K562 (cell line): ENCODE results near the gene RYR1. TPM values are rescaled to one million over a fixed set of nuclear protein-coding genes. Genes with fewer than 3 reads are reported as not detected.

Source experiments
- ATF1 ChIP-seq, 2 experiments: fragments of 450-650 bp in 1 of 2; IDR thresholded peaks; 2 replicates each; pipeline ENCODE4 v1.6.1; 2016; ENCODE audit warnings: missing compliant biosample characterization in 1 of 2, missing genetic modification characterization in 1 of 2
- C11orf30 ChIP-seq: fragments of 450-650 bp; IDR thresholded peaks from 2 replicates; pipeline ENCODE4 v1.6.1; 2016; ENCODE audit warnings: low read depth, mild to moderate bottlenecking
- CHD2 ChIP-seq: IDR thresholded peaks from 2 replicates; pipeline ENCODE4 v1.6.1; 2011; ENCODE audit warnings: low read depth, low read length
- CREB1 ChIP-seq, 2 experiments: sonication (generic) in 1 of 2; formaldehyde crosslinking in 1 of 2; IDR thresholded peaks; 2 replicates each; pipeline versions ENCODE4 v1.6.1 to v1.8.0; 2012 to 2022; ENCODE audit warnings: inconsistent platforms in 1 of 2, mild to moderate bottlenecking in 1 of 2, missing genetic modification reagents in 1 of 2, moderate library complexity in 1 of 2
- CREM ChIP-seq: IDR thresholded peaks from 2 replicates; pipeline ENCODE4 v1.6.1; 2014; ENCODE audit warnings: antibody characterized with exemption, low read depth
- E2F6 ChIP-seq, 2 experiments: IDR thresholded peaks; 2 replicates each; pipeline ENCODE4 v1.6.1; 2011; ENCODE audit warnings: borderline replicate concordance in 1 of 2, control low read depth in 1 of 2, low read depth in 1 of 2, low read length in 1 of 2, mild to moderate bottlenecking in 1 of 2, mixed read lengths in 1 of 2, moderate library complexity in 1 of 2; ENCODE audit not compliant: insufficient read depth in 1 of 2, insufficient read length in 1 of 2, poor library complexity in 1 of 2, severe bottlenecking in 1 of 2; ENCODE audit errors: extremely low read depth in 1 of 2
- ETS2 ChIP-seq: IDR thresholded peaks from 2 replicates; pipeline ENCODE4 v1.6.1; 2016; ENCODE audit warnings: borderline replicate concordance, missing genetic modification characterization, mild to moderate bottlenecking, moderate library complexity, missing compliant biosample characterization; ENCODE audit not compliant: poor library complexity, severe bottlenecking
- FOS ChIP-seq: IDR thresholded peaks from 3 replicates; pipeline ENCODE4 v1.6.1; 2011; ENCODE audit not compliant: insufficient read length; ENCODE audit errors: extremely low read depth
- GATA2 ChIP-seq: sonication (generic); formaldehyde crosslinking; IDR thresholded peaks from 2 replicates; pipeline ENCODE4 v1.4.0; 2020; ENCODE audit warnings: mild to moderate bottlenecking, missing genetic modification reagents
- HLTF ChIP-seq: fragments of 450-650 bp; IDR thresholded peaks from 2 replicates; pipeline ENCODE4 v1.6.1; 2016
- IRF1 ChIP-seq: sonication (generic); formaldehyde crosslinking; IDR thresholded peaks from 2 replicates; pipeline ENCODE4 v1.8.0; 2022; ENCODE audit warnings: missing genetic modification reagents, mild to moderate bottlenecking, borderline replicate concordance
- JUNB ChIP-seq: fragments of 450-650 bp; formaldehyde crosslinking; conservative IDR thresholded peaks from 2 replicates; pipeline ENCODE4 v1.4.0; 2020; ENCODE audit warnings: mild to moderate bottlenecking
- MAFG ChIP-seq: fragments of 450-650 bp; conservative IDR thresholded peaks from 2 replicates; pipeline ENCODE4 v1.6.1; 2016; ENCODE audit warnings: missing genetic modification characterization, missing compliant biosample characterization
- MNT ChIP-seq, 2 experiments: fragments of 450-650 bp; conservative IDR thresholded peaks; 2 replicates each; pipeline ENCODE4 v1.6.1; 2017; ENCODE audit warnings: mild to moderate bottlenecking in 2 of 2, moderate library complexity in 2 of 2
- NFIC ChIP-seq: fragments of 450-650 bp; IDR thresholded peaks from 2 replicates; pipeline ENCODE4 v1.6.1; 2017; ENCODE audit warnings: mild to moderate bottlenecking, inconsistent platforms
- NR3C1 ChIP-seq: sonication (generic); formaldehyde crosslinking; IDR thresholded peaks from 2 replicates; pipeline ENCODE4 v1.8.1; 2022; ENCODE audit warnings: missing genetic modification reagents
- PHF20 ChIP-seq: fragments of 450-650 bp; IDR thresholded peaks from 2 replicates; pipeline ENCODE4 v1.6.1; 2018; ENCODE audit not compliant: partially characterized antibody
- RBM14 ChIP-seq: fragments of 200-400 bp; formaldehyde crosslinking; IDR thresholded peaks from 2 replicates; pipeline ENCODE4 v1.6.1; 2018; ENCODE audit warnings: low read depth, mild to moderate bottlenecking, low read length, moderate library complexity, borderline replicate concordance; ENCODE audit not compliant: insufficient read depth
- TEAD1 ChIP-seq, 2 experiments: fragments of 450-650 bp in 1 of 2; sonication (generic) in 1 of 2; formaldehyde crosslinking; IDR thresholded peaks; 2 replicates each; pipeline versions ENCODE4 v1.4.0 to v1.8.0; 2020 to 2022; ENCODE audit warnings: mild to moderate bottlenecking in 2 of 2, missing genetic modification reagents in 1 of 2
- TFAP4 ChIP-seq: sonication (generic); formaldehyde crosslinking; IDR thresholded peaks from 2 replicates; pipeline ENCODE4 v1.8.0; 2022; ENCODE audit warnings: missing genetic modification reagents, mild to moderate bottlenecking, moderate library complexity, borderline replicate concordance
- ZNF12 ChIP-seq: sonication (generic); formaldehyde crosslinking; IDR thresholded peaks from 2 replicates; pipeline ENCODE4 v1.4.0; 2020; ENCODE audit warnings: mild to moderate bottlenecking, missing genetic modification reagents
- ZNF121 ChIP-seq: sonication (generic); formaldehyde crosslinking; conservative IDR thresholded peaks from 2 replicates; pipeline ENCODE4 v1.8.0; 2022; ENCODE audit warnings: missing genetic modification reagents
- ZNF764 ChIP-seq: fragments of 250-450 bp; sonication (Bioruptor Pico); IDR thresholded peaks from 2 replicates; pipeline ENCODE4 v1.4.0; 2020; ENCODE audit warnings: low read depth, mild to moderate bottlenecking, moderate library complexity
- ZNF79 ChIP-seq: fragments of 250-450 bp; sonication (Bioruptor Pico); IDR thresholded peaks from 2 replicates; pipeline ENCODE4 v1.4.0; 2020; ENCODE audit warnings: low read depth, mild to moderate bottlenecking, moderate library complexity
- polyA plus RNA-seq, 8 experiments: library from polyadenylated mRNA; depleted of rRNA in 4 of 8; stranded (reverse) in 5 of 8; unstranded in 3 of 8; fragments of >200 nt; fragmentation: Nextera tagmentation in 2 of 8; fragmentation: Illumina TruSeq in 1 of 8; extraction: Ambion mirVana in 2 of 8; extraction: Trizol in 1 of 8; gene quantifications; 2 replicates each; pipeline versions ENCODE4 v1.2.1 to v1.2.3, GENCODE V29; 2011 to 2014; ENCODE audit warnings: inconsistent platforms in 1 of 8, missing spikeins in 1 of 8
- total RNA-seq, 7 experiments: library from RNA; depleted of rRNA in 6 of 7; stranded (reverse); fragments of >200 nt in 6 of 7; fragmentation: Illumina TruSeq in 2 of 7; extraction: Trizol in 2 of 7; gene quantifications; 2 replicates each; pipeline versions ENCODE4 v1.2.1 to v1.2.3, GENCODE V29; 2011 to 2021; ENCODE audit warnings: low replicate concordance in 1 of 7

The RYR1 gene
- total and polyA plus RNA-seq, 9 of the 15 experiments (the other 6 are each of a cell fraction or from before 2014, with no cell fraction given): 0.11 to 7.4 (median 3.7) TPM

GRCh38 chr19:38543807-38544568 is 110.5 kb downstream of the RYR1 start (continued):
- TF ChIP-seq TFAP4 (CRISPR knock-in tag): peak; percentile 99
- no peak for TF ChIP-seq NR3C1 (CRISPR knock-in tag)
- no peak for TF ChIP-seq IRF1 (CRISPR knock-in tag)
- peak; percentile 84 for TF ChIP-seq CREM
- TF ChIP-seq CREB1 (IDR thresholded peaks at IDR 0.05): peak; percentile 79
- peak; percentile 82 for TF ChIP-seq CREB1 (CRISPR knock-in tag; IDR thresholded peaks at IDR 0.05)
- no peak for TF ChIP-seq ZNF764
- TF ChIP-seq E2F6 (IDR thresholded peaks at IDR 0.05; ENCODE audit: borderline replicate concordance in 1 of 2, extremely low read depth in 1 of 2, insufficient read depth in 1 of 2, insufficient read length in 1 of 2, low read depth in 1 of 2, low read length in 1 of 2, poor library complexity in 1 of 2, severe bottlenecking in 1 of 2): peak; percentile 84 to 88
- TF ChIP-seq NFIC: peak; percentile 96
- peak; percentile 92 for TF ChIP-seq GATA2
- TF ChIP-seq HLTF: peak; percentile 96
- TF ChIP-seq ZNF12: no peak
- TF ChIP-seq ATF1 (CRISPR knock-in tag; IDR thresholded peaks at IDR 0.05): no peak
- peak; percentile 96 for TF ChIP-seq ATF1 (tag; IDR thresholded peaks at IDR 0.05)
- TF ChIP-seq ZNF79 (CRISPR knock-in tag): no peak
- peak; percentile 95 for TF ChIP-seq C11orf30
- no peak for TF ChIP-seq ETS2
- TF ChIP-seq TEAD1 (CRISPR knock-in tag; IDR thresholded peaks at IDR 0.05): peak; percentile 80 to 87
- peak; percentile 76 to 86 for TF ChIP-seq MNT (conservative IDR thresholded peaks at IDR 0.05)
- TF ChIP-seq FOS: peak; percentile 90
- no peak for TF ChIP-seq ZNF121 (CRISPR knock-in tag)
- TF ChIP-seq PHF20: peak; percentile 49
- peak; percentile 99 for TF ChIP-seq JUNB
- peak; percentile 62 for TF ChIP-seq CHD2
- peak; percentile 95 for TF ChIP-seq MAFG (tag)
- TF ChIP-seq RBM14: no peak
